ENCODE data around the gene PFDN1. TPM values are rescaled to one million over a fixed set of nuclear protein-coding genes. Genes with fewer than 3 reads are reported as not detected.
A peak's percentile ranks its signal among the peaks of the same experiment; 100 is the strongest.
"Not testable (repeated sequence)": the region's sequence is repeated elsewhere in the genome, so short reads cannot be mapped to it uniquely, and the experiment has no call there.

Gene PFDN1
- total RNA-seq, 1 donor, result 60.2 TPM

GRCh38 chr5:140345919-140346347 is 43.0 kb upstream of the PFDN1 start:
- DNase-seq (ENCODE audit: low read depth), result peak; percentile 59
- TF ChIP-seq, protein P1, sequence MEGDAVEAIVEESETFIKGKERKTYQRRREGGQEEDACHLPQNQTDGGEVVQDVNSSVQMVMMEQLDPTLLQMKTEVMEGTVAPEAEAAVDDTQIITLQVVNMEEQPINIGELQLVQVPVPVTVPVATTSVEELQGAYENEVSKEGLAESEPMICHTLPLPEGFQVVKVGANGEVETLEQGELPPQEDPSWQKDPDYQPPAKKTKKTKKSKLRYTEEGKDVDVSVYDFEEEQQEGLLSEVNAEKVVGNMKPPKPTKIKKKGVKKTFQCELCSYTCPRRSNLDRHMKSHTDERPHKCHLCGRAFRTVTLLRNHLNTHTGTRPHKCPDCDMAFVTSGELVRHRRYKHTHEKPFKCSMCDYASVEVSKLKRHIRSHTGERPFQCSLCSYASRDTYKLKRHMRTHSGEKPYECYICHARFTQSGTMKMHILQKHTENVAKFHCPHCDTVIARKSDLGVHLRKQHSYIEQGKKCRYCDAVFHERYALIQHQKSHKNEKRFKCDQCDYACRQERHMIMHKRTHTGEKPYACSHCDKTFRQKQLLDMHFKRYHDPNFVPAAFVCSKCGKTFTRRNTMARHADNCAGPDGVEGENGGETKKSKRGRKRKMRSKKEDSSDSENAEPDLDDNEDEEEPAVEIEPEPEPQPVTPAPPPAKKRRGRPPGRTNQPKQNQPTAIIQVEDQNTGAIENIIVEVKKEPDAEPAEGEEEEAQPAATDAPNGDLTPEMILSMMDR (IDR thresholded peaks at IDR 0.05; ENCODE audit: insufficient read depth, low read length), result peak; percentile 48
- peak overlapping the region; percentile 78 for H3K4me3 ChIP-seq (ENCODE audit: low read depth, low read length)

- DNase-seq (ENCODE audit: low read depth), result no peak
Observed at GRCh38 chr5:140344683-140345423, 42.0 kb upstream of the PFDN1 start.

DNA sequence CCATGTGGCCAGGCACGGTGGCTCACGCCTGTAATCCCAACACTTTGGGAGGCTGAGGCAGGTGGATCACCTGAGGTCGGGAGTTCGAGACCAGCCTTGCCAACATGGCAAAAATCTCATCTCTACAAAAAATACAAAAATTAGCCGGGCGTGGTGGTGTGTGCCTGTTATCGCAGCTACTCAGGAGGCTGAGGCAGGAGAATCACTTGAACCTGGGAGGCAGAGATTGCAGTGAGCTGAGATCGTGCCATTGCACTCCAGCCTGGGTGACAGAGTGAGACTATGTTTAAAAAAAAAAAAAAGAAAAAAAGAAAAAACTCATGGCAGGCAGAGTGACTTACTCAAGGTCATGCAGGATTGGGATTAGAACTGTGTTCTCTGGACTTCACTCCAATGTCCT is 40.9 kb upstream of the PFDN1 start:
- H3K4me3 ChIP-seq (ENCODE audit: low read depth, low read length); DNase-seq (ENCODE audit: low read depth): not testable (repeated sequence)

More at GRCh38 chr5:140344683-140345423, 42.0 kb upstream of the PFDN1 start:
- TF ChIP-seq, protein P1 (IDR thresholded peaks at IDR 0.05; ENCODE audit: insufficient read depth, low read length), result no peak
- H3K4me3 ChIP-seq (ENCODE audit: low read depth, low read length), result peak overlapping the region; percentile 78

GRCh38 chr5:140342896-140343295 is 40.0 kb upstream of the PFDN1 start:
- TF ChIP-seq, protein P1 (IDR thresholded peaks at IDR 0.05; ENCODE audit: insufficient read depth, low read length), result no peak
- DNase-seq (ENCODE audit: low read depth), result no peak
- no peak overlapping the region for H3K4me3 ChIP-seq (ENCODE audit: low read depth, low read length)

- TF ChIP-seq, protein P1 (IDR thresholded peaks at IDR 0.05; ENCODE audit: insufficient read depth, low read length), result no peak
- DNase-seq (ENCODE audit: low read depth), result no peak
- H3K4me3 ChIP-seq (ENCODE audit: low read depth, low read length), result no peak overlapping the region
Observed at GRCh38 chr5:140342287-140342686, 39.4 kb upstream of the PFDN1 start.

DNA sequence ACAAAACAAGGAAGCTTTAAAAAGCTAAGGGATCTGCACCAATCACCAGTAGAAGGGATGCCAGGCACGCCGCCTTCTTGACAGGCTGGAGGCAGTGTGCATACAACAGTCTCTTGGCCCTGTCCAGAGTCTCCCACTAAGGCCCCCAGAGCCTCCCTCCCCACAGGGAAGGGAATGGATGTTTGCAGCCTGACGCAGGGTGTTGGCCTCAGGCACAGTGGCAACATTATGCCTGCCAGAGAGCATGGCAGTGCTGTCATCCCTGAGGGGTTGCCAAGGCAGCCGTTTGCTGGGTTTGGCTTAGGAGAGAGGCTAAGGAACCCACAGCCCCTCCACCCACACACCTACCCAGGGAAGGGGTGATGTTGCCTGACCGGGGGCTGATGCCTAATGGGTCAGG is 38.7 kb upstream of the PFDN1 start:
- no peak overlapping the region for H3K4me3 ChIP-seq (ENCODE audit: low read depth, low read length)
- TF ChIP-seq, protein P1 (IDR thresholded peaks at IDR 0.05; ENCODE audit: insufficient read depth, low read length), result no peak
- DNase-seq (ENCODE audit: low read depth), result no peak

GRCh38 chr5:140340605-140341121 is 37.8 kb upstream of the PFDN1 start:
- TF ChIP-seq, protein P1 (IDR thresholded peaks at IDR 0.05; ENCODE audit: insufficient read depth, low read length), result no peak
- DNase-seq (ENCODE audit: low read depth), result no peak
- no peak overlapping the region for H3K4me3 ChIP-seq (ENCODE audit: low read depth, low read length)

All from fibroblast of the aortic adventitia (primary cell).